AG10803 (cell line): Measurements from ENCODE around the gene SLC2A1.

ENCODE experiments used
- DNase-seq: peaks from one replicate; pipeline ENCODE4 v3.0.0; 2010; ENCODE audit warnings: low read depth
- H3K4me3 ChIP-seq: 2 replicates; pipeline ENCODE4 v1.5.1; 2011; ENCODE audit warnings: mild to moderate bottlenecking, low read length, control low read depth
- CTCF ChIP-seq: conservative IDR thresholded peaks from 2 replicates; pipeline ENCODE4 v1.5.1; 2011; ENCODE audit warnings: mild to moderate bottlenecking, low read length, control low read depth, inconsistent platforms

The SLC2A1 gene

GRCh38 chr1:42935313-42935895 lies 23.3 kb downstream of the SLC2A1 start:
- no peak for DNase-seq
- TF ChIP-seq CTCF: no peak
- no peak overlapping the region for H3K4me3 ChIP-seq

GRCh38 chr1:42934541-42935312 lies 23.9 kb downstream of the SLC2A1 start:
- no peak overlapping the region for H3K4me3 ChIP-seq
- no peak for DNase-seq
- no peak for TF ChIP-seq CTCF

DNA sequence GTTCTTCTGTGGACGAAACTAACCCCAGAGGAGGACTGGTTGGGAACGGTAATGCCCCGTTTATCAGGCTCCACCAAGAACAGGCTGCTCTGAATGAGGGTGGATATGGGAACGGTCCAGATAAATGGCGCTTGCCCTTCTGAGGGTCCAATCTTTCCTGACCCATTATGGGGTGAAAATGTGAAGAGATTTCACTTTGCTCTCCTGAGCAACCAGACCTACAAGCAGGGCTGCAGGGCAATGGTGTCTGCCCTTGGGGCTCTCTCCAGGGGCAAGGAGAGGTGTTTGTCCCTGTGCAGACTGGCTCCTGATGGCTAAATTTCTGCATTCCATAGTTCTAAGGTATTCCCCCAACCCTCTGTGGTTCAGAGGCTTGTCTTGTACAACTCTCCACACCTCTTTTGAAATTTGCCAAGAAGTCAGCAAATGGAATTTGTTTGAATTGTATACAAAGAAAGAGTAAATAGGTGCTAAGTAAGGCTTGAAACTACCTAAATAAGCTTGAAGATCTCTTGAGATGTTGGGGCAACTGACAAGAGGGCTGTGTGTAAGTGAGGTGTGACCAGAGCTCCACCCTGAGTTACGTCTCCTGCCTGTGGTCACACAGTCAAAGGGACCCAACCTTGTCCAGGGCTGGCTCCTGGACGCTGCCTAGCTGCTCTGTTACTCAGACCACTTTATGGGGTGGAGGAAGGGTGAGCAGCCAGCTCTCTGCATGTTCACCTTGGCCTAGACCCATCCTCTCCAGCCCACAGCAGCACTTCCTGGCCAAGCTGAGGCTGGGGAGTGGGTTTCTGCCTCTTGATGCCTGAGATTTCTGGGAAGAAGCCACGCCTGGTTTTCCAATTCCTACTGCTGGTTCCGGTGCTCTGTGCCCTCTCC lies 24.8 kb downstream of the SLC2A1 start:
- H3K4me3 ChIP-seq: no peak overlapping the region
- no peak for DNase-seq
- TF ChIP-seq CTCF: no peak

- TF ChIP-seq CTCF: no peak
- no peak overlapping the region for H3K4me3 ChIP-seq
- DNase-seq: no peak
Observed at GRCh38 chr1:42933060-42933586, 25.5 kb downstream of the SLC2A1 start.

DNA sequence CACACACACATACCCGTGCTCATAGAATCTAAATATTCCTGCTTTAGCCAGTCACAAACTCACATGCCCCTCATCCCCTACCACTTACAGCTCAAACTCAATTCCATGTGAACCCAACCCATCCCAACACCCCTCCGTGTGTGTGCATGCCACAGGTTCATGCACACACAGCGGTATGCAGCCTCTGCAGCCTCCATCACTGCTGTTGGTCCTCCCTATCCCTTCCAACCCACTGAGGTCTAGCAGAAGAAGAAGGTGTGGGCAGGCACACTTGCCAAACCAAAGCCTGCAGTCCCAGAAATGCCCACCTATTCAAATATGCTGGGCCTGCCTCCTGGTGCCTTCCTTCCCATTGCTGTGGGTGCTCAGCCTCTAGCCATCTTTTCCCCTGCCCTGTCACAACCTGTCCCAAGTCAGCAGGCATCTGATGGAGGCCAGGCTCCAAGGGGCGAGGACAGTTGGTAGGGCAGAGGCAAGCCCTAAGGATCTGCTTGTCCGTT lies 26.2 kb downstream of the SLC2A1 start:
- DNase-seq: no peak
- no peak for TF ChIP-seq CTCF
- H3K4me3 ChIP-seq: no peak overlapping the region

DNA sequence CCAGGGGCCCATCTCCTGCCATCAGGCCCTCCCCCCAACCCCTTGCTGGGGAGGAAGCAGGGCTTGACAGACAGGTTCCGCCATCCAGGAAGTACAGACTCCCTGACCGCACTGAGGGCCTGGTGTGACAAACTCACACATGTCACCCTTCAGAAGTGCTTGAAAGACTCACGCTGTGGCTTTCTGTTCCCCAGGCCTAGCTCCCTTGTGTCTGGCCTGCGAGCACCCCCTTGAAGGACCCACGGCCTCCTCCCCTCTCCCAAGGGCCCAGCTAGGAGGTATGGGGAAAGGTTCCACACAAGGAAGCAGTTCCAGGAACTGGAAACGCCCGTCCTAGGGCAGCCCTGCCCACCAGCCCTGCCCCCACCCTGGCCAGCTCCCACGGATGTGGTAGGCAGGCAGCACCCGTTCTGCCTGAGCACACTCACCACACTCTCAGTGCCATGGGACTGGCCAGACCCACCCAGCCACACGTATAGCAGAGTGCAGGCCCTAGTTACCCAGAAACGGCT lies 26.7 kb downstream of the SLC2A1 start:
- no peak for DNase-seq
- H3K4me3 ChIP-seq: no peak overlapping the region
- no peak for TF ChIP-seq CTCF
